ENCODE results near the gene INO80E. TPM values are rescaled to one million over a fixed set of nuclear protein-coding genes. Genes with fewer than 3 reads are reported as not detected.
A peak's percentile ranks its signal among the peaks of the same experiment; 100 is the strongest.
"Not testable (repeated sequence)": the region's sequence is repeated elsewhere in the genome, so short reads cannot be mapped to it uniquely, and the experiment has no call there.

The INO80E gene
- total RNA-seq, 2 experiments from 2014 or later = 113 to 118 TPM

DNA sequence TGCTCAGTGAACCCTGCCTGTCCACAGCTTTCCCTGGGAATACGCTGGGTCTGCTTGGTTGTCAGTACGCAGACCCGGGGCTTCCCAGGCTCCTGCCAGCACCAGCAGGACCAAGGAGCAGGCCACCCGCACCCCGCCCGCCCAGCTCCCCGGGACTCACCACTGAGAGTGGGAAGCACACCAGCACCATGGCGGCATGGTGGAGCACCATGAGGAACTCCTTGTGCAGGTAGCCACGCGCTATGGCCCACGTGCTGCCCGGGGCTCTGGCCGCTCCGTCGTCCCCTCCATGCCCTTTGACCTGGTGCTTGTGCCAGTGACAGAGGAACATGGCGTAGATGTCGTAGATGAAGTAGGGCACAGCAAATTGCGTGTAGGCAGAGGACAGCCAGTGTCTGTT lies 30.4 kb downstream of the INO80E start:
- peaks cover 40% of the 10 kb centered on the region for H3K27me3 Mint-ChIP-seq
- H3K36me3 Mint-ChIP-seq = no peaks in the 10 kb centered on the region
- no peak overlapping the region for H3K4me3 Mint-ChIP-seq
- peaks cover 2% of the 10 kb centered on the region for H3K4me1 Mint-ChIP-seq
- no peak overlapping the region for H3K27ac Mint-ChIP-seq
- H3K9me3 Mint-ChIP-seq = no peaks in the 10 kb centered on the region
- ATAC-seq (ENCODE audit: low read depth) = no peak
- DNase-seq = no peak
- POLR2A ChIA-PET = interaction anchor here (0.5 kb wide), 1 partner anchor 81 kb away, joined by 3 read pairs; no protein-coding TSS in a partner anchor

DNA sequence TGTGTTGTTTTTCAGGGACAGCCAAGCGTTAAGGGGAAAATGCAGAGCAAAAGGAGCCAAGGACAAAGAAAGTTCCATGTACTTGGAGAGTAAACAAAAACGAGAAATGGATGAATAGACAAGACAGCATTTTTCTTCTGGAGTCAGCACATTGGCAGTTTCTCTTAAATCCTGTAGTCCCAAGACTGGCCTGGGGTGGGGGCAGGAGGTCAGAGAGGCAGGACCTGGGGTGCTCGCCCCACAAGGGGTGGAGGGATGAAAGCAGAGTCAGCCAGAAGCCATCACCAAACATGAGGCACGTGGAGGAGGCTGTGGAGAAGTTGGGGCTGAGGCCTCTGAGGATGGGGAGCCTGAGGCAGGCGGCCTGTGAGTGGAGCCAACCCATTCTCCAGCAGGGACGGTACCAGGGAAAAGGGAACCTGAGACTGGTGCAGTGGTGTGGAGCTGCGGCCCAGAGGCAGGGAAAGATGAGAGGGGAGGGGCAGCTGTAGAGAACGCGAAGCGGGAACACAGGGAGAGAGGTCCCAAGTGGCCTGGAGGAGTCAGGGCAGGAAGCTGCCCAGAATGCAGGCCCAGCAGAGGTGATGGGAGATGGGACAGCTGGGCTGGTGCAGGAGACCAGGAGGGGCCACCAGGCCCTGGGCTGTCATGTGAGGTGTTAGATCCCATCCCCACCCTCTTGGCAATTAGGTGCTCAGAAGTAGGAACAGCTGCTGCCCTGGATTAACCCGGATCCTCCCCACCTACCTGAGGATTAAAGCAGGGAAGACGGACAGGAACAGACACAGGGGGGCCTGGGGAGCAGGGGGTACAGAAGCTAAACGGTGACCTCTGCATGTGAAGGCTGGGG lies 31.8 kb downstream of the INO80E start:
- DNase-seq (no peak), ATAC-seq (ENCODE audit: low read depth) (no peak)
- H3K9me3 Mint-ChIP-seq = no peaks in the 10 kb centered on the region
- POLR2A ChIA-PET = interaction anchor here (0.5 to 0.8 kb wide), 3 partner anchors 9 to 448 kb away, joined by 3 read pairs; no protein-coding TSS in a partner anchor
- H3K4me3 Mint-ChIP-seq = no peak overlapping the region
- no peaks in the 10 kb centered on the region for H3K36me3 Mint-ChIP-seq
- H3K27me3 Mint-ChIP-seq = peaks cover 50% of the 10 kb centered on the region
- peaks cover 6% of the 10 kb centered on the region for H3K4me1 Mint-ChIP-seq
- H3K27ac Mint-ChIP-seq = no peak overlapping the region

DNA sequence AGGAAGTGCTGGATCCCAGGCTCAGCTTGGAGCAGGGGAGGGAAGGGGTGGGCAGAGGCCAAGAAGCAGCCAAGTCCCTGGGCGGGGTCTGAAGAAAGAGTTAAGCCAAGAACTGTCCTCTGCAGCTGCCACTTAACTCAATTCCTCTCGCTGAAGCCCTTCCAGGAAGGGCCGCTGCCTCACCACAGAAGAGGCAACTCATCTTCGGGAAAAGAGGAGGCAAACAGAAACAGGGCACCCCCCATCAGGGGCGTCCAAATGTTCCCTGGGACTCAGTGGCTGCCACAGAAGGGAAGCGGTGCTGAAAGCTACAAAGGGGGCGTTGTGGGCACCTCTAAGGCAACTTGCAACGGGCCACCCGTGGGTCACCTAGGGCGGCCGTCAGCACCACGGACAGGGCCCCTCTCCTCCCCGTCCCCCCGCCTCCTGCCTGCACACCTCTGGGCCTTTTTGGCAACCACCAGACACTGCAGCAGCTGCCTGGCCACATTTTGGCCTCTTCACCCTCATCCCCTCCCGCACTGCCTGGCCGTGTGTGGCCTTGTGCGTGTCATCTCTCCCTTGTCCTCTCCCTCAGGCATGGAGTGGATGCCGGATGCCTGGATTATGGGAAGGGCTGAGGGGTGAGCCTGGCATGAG lies 32.5 kb downstream of the INO80E start:
- Mint-ChIP-seq H3K4me3 (no peak overlapping the region), H3K36me3 (no peaks in the 10 kb centered on the region), H3K27me3 (peaks cover 50% of the 10 kb centered on the region), H3K27ac (no peak overlapping the region), H3K4me1 (peaks cover 6% of the 10 kb centered on the region), H3K9me3 (no peaks in the 10 kb centered on the region)
- peak; percentile 47 for ATAC-seq (ENCODE audit: low read depth)
- peak; percentile 63 for DNase-seq
- POLR2A ChIA-PET = interaction anchor here (0.8 kb wide), 1 partner anchor 8 kb away, joined by 3 read pairs; no protein-coding TSS in a partner anchor

DNA sequence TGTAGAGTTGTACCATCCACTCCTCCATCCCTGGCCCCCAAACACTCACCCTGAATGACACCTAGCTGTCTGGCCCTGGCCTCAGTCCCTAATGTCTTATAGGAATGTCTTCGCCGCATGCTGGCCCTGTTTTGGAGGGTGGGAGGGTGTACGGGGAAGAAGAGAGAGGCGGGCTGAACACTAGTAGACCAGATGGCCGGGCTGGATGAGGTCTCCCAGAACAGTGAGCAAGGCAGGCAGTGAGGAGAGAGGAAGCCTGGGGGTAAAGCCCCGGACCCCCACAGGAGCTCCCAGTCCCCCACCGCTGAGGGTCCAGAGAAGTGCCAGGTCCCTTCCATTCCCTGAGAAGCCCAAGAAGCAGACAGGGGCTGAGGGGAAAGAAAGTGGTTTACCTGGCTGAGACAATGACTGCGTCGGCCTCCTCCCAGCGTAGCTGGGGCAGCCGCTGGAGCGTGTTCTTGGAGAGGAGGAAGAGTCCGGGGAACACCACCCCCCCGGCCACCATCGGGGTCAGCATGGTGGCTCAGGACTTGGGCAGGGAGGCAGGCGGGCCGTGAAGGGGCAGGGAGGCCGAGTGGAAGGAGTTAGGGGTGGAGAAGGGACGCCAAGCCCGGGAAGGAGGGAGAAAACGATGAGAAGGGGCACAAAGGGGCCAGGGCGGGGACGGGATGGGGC lies 34.1 kb downstream of the INO80E start:
- POLR2A ChIA-PET = no interaction called here
- Mint-ChIP-seq H3K27me3 (peaks cover 52% of the 10 kb centered on the region), H3K27ac (no peak overlapping the region), H3K4me3 (no peak overlapping the region), H3K36me3 (no peaks in the 10 kb centered on the region), H3K4me1 (peaks cover 7% of the 10 kb centered on the region), H3K9me3 (no peaks in the 10 kb centered on the region)
- DNase-seq (no peak), ATAC-seq (ENCODE audit: low read depth) (no peak)

DNA sequence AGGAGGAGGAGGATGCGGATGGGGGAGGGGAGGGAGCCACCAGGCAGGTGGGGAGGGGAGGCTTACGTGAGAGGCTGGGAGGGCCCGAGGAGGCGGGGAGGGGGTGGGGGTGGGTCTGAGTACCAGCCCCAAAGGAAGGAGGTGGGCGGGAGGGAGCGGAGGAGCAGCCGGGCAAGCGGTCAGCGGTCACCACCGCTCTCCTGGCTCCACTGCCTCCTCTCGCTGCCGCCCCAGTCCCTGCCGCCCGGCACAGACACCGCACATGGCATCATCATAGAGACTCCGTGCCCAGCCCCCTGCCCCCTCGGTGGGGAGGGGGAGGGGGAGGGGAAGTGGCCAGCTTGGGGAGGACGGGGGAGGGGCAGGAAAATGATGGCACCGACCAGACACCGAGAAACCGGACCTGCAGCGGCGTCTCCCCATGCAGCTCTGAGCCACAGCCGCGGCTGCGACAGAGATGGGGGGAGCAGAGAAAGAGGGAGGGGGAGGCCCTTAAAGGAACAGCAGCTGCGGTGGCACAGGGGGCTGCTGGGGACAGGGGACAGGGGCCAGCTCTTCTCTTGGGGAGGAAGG lies 34.9 kb downstream of the INO80E start, which contains the start of gene TLCD3B:
TSS of gene TLCD3B (minus strand) at position 431 of the 573 bp plus-strand sequence. CDS start 744 bp downstream, outside the sequence.
- DNase-seq (peak; percentile 41), ATAC-seq (ENCODE audit: low read depth) (no peak)
- Mint-ChIP-seq H3K4me1 (peaks cover 8% of the 10 kb centered on the region), H3K36me3 (no peaks in the 10 kb centered on the region), H3K4me3 (no peak within 1 kb of the TSS), H3K9me3 (no peaks in the 10 kb centered on the region), H3K27me3 (peaks cover 58% of the 10 kb centered on the region), H3K27ac (no peak within 1 kb of the TSS)
- POLR2A ChIA-PET = interaction anchor here (0.6 kb wide), 1 partner anchor 1034 kb away, joined by 3 read pairs; no protein-coding TSS in a partner anchor

DNA sequence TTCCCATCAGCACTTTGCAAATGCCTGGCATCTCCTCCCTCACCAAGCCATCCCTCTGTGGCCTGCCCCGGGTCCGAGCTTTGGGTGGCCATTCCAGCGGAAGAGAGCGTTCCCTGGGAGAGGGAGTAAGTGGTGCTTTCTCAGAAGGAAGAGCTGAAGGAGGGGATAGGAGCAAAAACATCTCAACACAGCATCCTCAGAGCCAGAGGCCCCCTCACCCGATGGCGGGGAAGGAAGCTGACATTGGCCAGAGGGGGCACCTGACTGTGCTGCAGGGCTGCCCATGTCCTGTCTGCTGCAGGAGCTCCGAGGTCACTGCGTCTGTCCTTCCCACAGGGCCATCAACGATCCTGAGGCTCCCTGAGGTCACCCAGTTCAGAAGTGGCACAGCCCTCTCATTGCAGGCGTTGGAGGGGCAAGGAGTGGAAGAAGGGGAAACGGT lies 35.5 kb downstream of the INO80E start:
- H3K4me3 Mint-ChIP-seq = no peak overlapping the region
- H3K27ac Mint-ChIP-seq = no peak overlapping the region
- ATAC-seq (ENCODE audit: low read depth) (no peak), DNase-seq (no peak)
- H3K9me3 Mint-ChIP-seq = no peaks in the 10 kb centered on the region
- H3K4me1 Mint-ChIP-seq = peaks cover 8% of the 10 kb centered on the region
- POLR2A ChIA-PET = interaction anchor here (0.6 to 1.2 kb wide), 5 partner anchors 205 to 1422 kb away, joined by 3 to 5 read pairs (median 4); partner anchors contain the start of gene SULT1A1
- H3K27me3 Mint-ChIP-seq = peaks cover 58% of the 10 kb centered on the region
- H3K36me3 Mint-ChIP-seq = no peaks in the 10 kb centered on the region

DNA sequence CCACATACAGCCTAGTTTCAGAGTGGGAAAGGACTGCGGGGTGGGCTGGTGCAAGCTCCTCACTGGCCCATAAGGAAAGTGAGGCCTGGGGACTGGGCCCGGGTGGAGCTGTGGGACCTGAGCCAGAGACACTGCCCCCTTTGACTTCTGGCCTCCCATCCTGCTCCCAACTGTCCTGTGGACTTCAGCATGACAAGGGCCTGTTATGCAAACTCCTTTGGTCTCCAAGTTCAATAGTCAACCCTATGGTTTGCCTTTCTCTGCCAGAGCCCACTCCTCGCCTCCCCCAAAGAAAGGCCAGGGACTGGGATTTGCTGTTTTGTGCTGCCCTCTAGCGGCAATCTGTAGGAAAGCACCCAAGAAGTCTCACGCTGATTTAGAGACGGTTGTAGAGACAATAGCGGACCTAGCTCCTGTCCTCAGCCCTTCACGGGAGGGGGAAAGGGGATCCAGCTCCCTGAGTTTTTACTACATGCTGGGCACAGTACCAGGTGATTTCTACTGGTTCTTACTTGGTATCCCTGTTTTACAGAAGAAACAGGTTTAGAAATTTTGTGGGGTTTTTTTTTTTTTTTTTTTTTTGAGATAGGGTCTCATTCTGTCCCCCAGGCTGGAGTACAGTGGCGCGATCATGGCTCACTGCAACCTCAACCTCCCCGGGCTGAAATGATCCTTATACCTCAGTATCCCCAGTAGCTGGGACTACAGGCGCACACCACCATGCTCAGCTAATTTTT lies 36.2 kb downstream of the INO80E start:
- POLR2A ChIA-PET = interaction anchor here (0.6 to 1.2 kb wide), 7 partner anchors 33 to 1422 kb away, joined by 3 to 6 read pairs (median 4); partner anchors contain the start of genes ALDOA and SULT1A1
- Mint-ChIP-seq H3K9me3 (no peaks in the 10 kb centered on the region), H3K4me3 (no peak overlapping the region), H3K27ac (no peak overlapping the region), H3K4me1 (peaks cover 8% of the 10 kb centered on the region), H3K36me3 (no peaks in the 10 kb centered on the region), H3K27me3 (peaks cover 52% of the 10 kb centered on the region)
- ATAC-seq (ENCODE audit: low read depth) (peak; percentile 45), DNase-seq (peak; percentile 59)

DNA sequence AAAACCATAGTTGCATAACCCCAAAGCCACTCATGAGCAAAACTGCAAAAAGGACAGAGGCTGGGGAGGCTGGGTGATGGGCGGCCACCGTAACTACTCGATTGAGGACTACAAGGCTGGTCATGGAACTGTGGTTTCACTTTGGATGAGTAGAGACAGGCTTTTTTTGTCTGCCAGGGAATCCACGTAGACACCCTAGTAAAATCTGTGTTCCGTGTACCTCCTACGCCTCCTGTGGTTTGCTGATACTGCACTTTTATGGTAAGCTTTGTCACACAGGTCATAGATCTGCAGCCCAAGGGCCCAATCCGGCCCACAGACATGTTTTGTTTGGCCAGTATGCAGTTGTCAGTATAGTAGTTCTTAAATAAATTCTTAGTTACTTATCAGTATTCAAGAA lies 37.2 kb downstream of the INO80E start:
- H3K27me3 Mint-ChIP-seq = peaks cover 44% of the 10 kb centered on the region
- no peaks in the 10 kb centered on the region for H3K9me3 Mint-ChIP-seq
- H3K4me3 Mint-ChIP-seq = no peak overlapping the region

DNA sequence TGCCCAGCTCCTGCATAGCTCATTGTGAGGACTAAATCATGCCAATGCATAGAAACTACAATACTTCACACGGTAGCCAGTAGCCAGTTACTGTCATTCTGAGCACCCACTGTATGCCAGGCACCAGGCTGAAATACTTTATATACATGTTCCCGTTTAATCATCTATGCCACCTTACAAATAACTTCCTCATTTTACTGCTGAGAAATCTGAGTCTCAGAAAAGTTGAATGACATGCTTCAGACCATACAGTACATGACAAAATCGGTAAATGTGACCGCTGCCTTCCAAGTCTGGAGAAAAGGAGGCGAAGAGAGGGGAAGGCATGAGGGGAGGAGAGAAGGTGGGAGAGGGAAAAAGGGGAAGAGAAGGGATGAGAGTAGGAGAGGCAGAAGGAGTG lies 44.2 kb downstream of the INO80E start:
- no peak overlapping the region for H3K4me3 Mint-ChIP-seq
- no peak overlapping the region for H3K27ac Mint-ChIP-seq
- H3K9me3 Mint-ChIP-seq = no peaks in the 10 kb centered on the region
- POLR2A ChIA-PET = interaction anchor here (0.6 kb wide), 1 partner anchor 289 kb away, joined by 3 read pairs; no protein-coding TSS in a partner anchor
- peaks cover 18% of the 10 kb centered on the region for H3K27me3 Mint-ChIP-seq
- H3K4me1 Mint-ChIP-seq = peaks cover 2% of the 10 kb centered on the region
- ATAC-seq (ENCODE audit: low read depth) = no peak
- no peaks in the 10 kb centered on the region for H3K36me3 Mint-ChIP-seq
- DNase-seq = no peak

More for the DNA sequence above, 37.2 kb downstream of the INO80E start:
- no peaks in the 10 kb centered on the region for H3K36me3 Mint-ChIP-seq
- POLR2A ChIA-PET = no interaction called here
- peaks cover 6% of the 10 kb centered on the region for H3K4me1 Mint-ChIP-seq
- no peak for DNase-seq
- ATAC-seq (ENCODE audit: low read depth) = no peak
- no peak overlapping the region for H3K27ac Mint-ChIP-seq

DNA sequence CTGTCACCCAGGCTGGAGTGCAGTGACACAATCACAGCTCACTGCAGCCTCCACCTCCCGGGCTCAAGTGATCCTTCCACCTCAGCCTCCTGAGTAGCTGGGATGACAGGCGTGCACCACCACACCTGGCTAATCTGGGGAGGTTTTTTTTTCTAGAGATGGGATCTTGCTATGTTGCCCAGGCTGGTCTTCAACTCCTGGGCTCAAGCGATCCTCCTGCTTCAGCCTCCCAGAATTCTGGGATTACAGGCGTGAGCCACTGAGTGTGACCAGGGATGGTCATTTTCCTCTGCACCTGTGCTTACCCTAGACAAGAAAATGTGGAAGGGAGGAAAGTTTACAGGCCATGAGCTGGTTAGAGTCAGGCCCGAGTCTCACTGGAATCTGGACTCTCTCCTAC lies 44.6 kb downstream of the INO80E start:
- DNase-seq; H3K36me3 Mint-ChIP-seq; H3K4me3 Mint-ChIP-seq; ATAC-seq (ENCODE audit: low read depth); POLR2A ChIA-PET; H3K9me3 Mint-ChIP-seq; H3K27ac Mint-ChIP-seq; H3K4me1 Mint-ChIP-seq: not testable (repeated sequence)
- peaks cover 15% of the 10 kb centered on the region for H3K27me3 Mint-ChIP-seq

DNA sequence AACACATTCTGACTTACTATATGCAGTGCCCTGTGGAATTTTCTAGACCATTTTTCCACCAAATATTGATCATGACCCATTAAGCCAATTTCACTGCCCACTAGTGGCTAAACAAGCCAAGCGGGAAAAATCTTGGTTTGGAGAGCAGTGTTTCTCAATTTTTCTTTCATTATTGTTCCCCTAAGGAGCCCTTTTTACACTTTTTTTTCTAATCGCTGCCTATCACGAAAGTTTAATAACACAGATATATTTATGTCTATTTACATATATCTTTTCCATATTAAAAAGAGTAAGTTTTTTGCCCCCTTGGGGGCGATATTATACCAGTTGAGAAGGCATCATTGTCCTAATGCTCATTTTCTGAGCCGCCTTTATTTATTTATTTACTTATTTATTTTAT lies 45.8 kb downstream of the INO80E start:
- Mint-ChIP-seq H3K9me3 (peaks cover 2% of the 10 kb centered on the region), H3K36me3 (peaks cover 2% of the 10 kb centered on the region), H3K27ac (no peak overlapping the region), H3K4me1 (peaks cover 6% of the 10 kb centered on the region), H3K4me3 (no peak overlapping the region), H3K27me3 (peaks cover 13% of the 10 kb centered on the region)
- DNase-seq = no peak
- no peak for ATAC-seq (ENCODE audit: low read depth)
- POLR2A ChIA-PET = no interaction called here

DNA sequence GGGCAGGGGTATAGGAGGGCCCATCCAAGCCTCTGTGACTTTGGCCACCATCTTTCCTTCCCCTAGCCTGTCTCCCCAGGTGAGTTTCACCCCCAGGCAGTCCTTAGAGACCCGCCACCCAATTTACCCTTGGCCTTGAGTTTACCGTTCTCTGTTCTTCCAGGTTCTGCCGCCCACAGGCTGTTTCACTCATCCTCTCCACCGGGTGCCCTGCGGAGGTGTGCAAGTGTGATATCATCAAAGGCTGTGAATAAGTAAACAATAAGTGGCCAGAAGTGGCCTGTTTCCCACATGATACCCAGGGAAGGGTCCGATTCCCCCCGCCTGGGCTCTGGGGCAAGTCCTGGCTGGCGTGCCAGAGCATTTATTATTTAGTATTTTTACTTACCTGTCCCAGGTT lies 50.1 kb downstream of the INO80E start:
- H3K9me3 Mint-ChIP-seq = peaks cover 2% of the 10 kb centered on the region
- ATAC-seq (ENCODE audit: low read depth) (no peak), DNase-seq (no peak)
- no peak overlapping the region for H3K4me3 Mint-ChIP-seq
- peaks cover 7% of the 10 kb centered on the region for H3K36me3 Mint-ChIP-seq
- peaks cover 9% of the 10 kb centered on the region for H3K4me1 Mint-ChIP-seq
- H3K27ac Mint-ChIP-seq = no peak overlapping the region
- peaks cover 4% of the 10 kb centered on the region for H3K27me3 Mint-ChIP-seq
- POLR2A ChIA-PET = interaction anchor here (0.5 kb wide), 1 partner anchor 488 kb away, joined by 4 read pairs; no protein-coding TSS in a partner anchor

Measured in activated naive CD8-positive, alpha-beta T cell treated with anti-CD3 and anti-CD28 coated beads, Interleukin-2, amount 10 ng/mL, durations not matched to agents 7 days and 5 days (primary cell).